K562 (cell line): ENCODE measurements around the gene PEDS1. TPM values are rescaled to one million over a fixed set of nuclear protein-coding genes. Genes with fewer than 3 reads are reported as not detected.

Source experiments
- CCNT2 ChIP-seq: IDR thresholded peaks from 2 replicates; pipeline ENCODE4 v1.6.1; 2011; ENCODE audit warnings: borderline replicate concordance, low read depth, mild to moderate bottlenecking, moderate library complexity, mixed read lengths, low read length; ENCODE audit not compliant: insufficient read length; ENCODE audit errors: extremely low read depth
- EHMT2 ChIP-seq: fragments of 450-650 bp; IDR thresholded peaks from 2 replicates; pipeline ENCODE4 v1.6.1; 2018; ENCODE audit warnings: antibody characterized with exemption
- MTF1 ChIP-seq: fragments of 250-450 bp; sonication (Bioruptor Pico); IDR thresholded peaks from 2 replicates; pipeline ENCODE4 v1.9.0; 2021; ENCODE audit warnings: moderate library complexity, mild to moderate bottlenecking, inconsistent platforms, borderline replicate concordance
- PTBP1 ChIP-seq: fragments of 200-400 bp; formaldehyde crosslinking; IDR thresholded peaks from 2 replicates; pipeline ENCODE4 v1.6.1; 2017; ENCODE audit warnings: low read depth, low read length
- SRSF1 ChIP-seq: fragments of 200-400 bp; formaldehyde crosslinking; IDR thresholded peaks from 2 replicates; pipeline ENCODE4 v1.6.1; 2017; ENCODE audit warnings: mild to moderate bottlenecking, low read depth, low read length, moderate library complexity
- STAG1 ChIP-seq: sonication (generic); formaldehyde crosslinking; IDR thresholded peaks from 2 replicates; pipeline ENCODE4 v1.5.0; 2020; ENCODE audit warnings: missing genetic modification reagents, borderline replicate concordance
- TAF9B ChIP-seq: fragments of 450-650 bp; IDR thresholded peaks from 2 replicates; pipeline ENCODE4 v1.6.1; 2018; ENCODE audit warnings: mild to moderate bottlenecking; ENCODE audit not compliant: partially characterized antibody
- U2AF2 ChIP-seq: fragments of 200-400 bp; formaldehyde crosslinking; optimal IDR thresholded peaks from 2 replicates; pipeline ENCODE3; 2017; ENCODE audit warnings: low read depth, mild to moderate bottlenecking, low read length
- polyA plus RNA-seq, 8 experiments: library from polyadenylated mRNA; depleted of rRNA in 4 of 8; stranded (reverse) in 5 of 8; unstranded in 3 of 8; fragments of >200 nt; fragmentation: Nextera tagmentation in 2 of 8; fragmentation: Illumina TruSeq in 1 of 8; extraction: Ambion mirVana in 2 of 8; extraction: Trizol in 1 of 8; gene quantifications; 2 replicates each; pipeline versions ENCODE4 v1.2.1 to v1.2.3, GENCODE V29; 2011 to 2014; ENCODE audit warnings: inconsistent platforms in 1 of 8, missing spikeins in 1 of 8
- total RNA-seq, 7 experiments: library from RNA; depleted of rRNA in 6 of 7; stranded (reverse); fragments of >200 nt in 6 of 7; fragmentation: Illumina TruSeq in 2 of 7; extraction: Trizol in 2 of 7; gene quantifications; 2 replicates each; pipeline versions ENCODE4 v1.2.1 to v1.2.3, GENCODE V29; 2011 to 2021; ENCODE audit warnings: low replicate concordance in 1 of 7
- TF ChIP-seq, protein P1 (sequence below): fragments of 450-650 bp; IDR thresholded peaks from 2 replicates; pipeline ENCODE4 v1.6.1; 2016; ENCODE audit warnings: mild to moderate bottlenecking, moderate library complexity
- TF ChIP-seq, protein P2 (sequence below): sonication (generic); formaldehyde crosslinking; IDR thresholded peaks from 2 replicates; pipeline ENCODE4 v1.8.0; 2022; ENCODE audit warnings: mild to moderate bottlenecking, low read depth, missing genetic modification reagents
- TF ChIP-seq, protein P3 (sequence below): fragments of 450-650 bp; formaldehyde crosslinking; IDR thresholded peaks from 2 replicates; pipeline ENCODE4 v1.4.0; 2020; ENCODE audit warnings: mild to moderate bottlenecking, mixed read lengths

PEDS1 gene
- total and polyA plus RNA-seq, 9 of the 15 experiments (the other 6 are each of a cell fraction or from before 2014, with no cell fraction given), result 2.9 to 38.5 (median 24.2) TPM

DNA sequence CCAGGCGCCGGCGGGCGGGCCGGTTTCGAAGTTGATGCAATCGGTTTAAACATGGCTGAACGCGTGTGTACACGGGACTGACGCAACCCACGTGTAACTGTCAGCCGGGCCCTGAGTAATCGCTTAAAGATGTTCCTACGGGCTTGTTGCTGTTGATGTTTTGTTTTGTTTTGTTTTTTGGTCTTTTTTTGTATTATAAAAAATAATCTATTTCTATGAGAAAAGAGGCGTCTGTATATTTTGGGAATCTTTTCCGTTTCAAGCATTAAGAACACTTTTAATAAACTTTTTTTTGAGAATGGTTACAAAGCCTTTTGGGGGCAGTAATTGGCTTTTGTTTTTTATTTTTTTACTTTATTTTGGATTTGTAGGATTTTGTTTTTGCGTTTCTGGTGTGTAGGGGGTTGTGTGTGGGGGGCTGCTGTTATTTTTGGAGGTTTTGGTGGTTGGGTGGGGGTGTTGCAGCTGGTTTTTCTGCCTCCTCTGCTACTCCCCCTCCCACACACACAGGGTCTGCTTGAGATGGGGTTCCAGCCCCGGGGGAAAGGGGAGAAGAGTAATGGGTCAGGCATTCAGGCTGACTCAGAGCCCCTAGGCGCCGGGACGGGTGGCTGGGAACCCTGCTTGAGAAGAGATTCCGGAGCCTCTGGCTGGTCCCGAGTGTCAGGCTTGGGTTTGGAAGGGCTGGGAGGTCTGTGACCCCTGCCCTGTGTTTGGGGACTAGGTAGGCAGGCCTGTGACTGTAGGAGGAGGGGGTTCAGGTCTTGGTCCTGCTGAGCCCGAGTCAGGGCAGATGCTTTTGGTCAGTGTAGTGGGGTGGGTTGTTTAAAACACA lies 39.1 kb upstream of the PEDS1 start (continued):
- TF ChIP-seq, protein P1, sequence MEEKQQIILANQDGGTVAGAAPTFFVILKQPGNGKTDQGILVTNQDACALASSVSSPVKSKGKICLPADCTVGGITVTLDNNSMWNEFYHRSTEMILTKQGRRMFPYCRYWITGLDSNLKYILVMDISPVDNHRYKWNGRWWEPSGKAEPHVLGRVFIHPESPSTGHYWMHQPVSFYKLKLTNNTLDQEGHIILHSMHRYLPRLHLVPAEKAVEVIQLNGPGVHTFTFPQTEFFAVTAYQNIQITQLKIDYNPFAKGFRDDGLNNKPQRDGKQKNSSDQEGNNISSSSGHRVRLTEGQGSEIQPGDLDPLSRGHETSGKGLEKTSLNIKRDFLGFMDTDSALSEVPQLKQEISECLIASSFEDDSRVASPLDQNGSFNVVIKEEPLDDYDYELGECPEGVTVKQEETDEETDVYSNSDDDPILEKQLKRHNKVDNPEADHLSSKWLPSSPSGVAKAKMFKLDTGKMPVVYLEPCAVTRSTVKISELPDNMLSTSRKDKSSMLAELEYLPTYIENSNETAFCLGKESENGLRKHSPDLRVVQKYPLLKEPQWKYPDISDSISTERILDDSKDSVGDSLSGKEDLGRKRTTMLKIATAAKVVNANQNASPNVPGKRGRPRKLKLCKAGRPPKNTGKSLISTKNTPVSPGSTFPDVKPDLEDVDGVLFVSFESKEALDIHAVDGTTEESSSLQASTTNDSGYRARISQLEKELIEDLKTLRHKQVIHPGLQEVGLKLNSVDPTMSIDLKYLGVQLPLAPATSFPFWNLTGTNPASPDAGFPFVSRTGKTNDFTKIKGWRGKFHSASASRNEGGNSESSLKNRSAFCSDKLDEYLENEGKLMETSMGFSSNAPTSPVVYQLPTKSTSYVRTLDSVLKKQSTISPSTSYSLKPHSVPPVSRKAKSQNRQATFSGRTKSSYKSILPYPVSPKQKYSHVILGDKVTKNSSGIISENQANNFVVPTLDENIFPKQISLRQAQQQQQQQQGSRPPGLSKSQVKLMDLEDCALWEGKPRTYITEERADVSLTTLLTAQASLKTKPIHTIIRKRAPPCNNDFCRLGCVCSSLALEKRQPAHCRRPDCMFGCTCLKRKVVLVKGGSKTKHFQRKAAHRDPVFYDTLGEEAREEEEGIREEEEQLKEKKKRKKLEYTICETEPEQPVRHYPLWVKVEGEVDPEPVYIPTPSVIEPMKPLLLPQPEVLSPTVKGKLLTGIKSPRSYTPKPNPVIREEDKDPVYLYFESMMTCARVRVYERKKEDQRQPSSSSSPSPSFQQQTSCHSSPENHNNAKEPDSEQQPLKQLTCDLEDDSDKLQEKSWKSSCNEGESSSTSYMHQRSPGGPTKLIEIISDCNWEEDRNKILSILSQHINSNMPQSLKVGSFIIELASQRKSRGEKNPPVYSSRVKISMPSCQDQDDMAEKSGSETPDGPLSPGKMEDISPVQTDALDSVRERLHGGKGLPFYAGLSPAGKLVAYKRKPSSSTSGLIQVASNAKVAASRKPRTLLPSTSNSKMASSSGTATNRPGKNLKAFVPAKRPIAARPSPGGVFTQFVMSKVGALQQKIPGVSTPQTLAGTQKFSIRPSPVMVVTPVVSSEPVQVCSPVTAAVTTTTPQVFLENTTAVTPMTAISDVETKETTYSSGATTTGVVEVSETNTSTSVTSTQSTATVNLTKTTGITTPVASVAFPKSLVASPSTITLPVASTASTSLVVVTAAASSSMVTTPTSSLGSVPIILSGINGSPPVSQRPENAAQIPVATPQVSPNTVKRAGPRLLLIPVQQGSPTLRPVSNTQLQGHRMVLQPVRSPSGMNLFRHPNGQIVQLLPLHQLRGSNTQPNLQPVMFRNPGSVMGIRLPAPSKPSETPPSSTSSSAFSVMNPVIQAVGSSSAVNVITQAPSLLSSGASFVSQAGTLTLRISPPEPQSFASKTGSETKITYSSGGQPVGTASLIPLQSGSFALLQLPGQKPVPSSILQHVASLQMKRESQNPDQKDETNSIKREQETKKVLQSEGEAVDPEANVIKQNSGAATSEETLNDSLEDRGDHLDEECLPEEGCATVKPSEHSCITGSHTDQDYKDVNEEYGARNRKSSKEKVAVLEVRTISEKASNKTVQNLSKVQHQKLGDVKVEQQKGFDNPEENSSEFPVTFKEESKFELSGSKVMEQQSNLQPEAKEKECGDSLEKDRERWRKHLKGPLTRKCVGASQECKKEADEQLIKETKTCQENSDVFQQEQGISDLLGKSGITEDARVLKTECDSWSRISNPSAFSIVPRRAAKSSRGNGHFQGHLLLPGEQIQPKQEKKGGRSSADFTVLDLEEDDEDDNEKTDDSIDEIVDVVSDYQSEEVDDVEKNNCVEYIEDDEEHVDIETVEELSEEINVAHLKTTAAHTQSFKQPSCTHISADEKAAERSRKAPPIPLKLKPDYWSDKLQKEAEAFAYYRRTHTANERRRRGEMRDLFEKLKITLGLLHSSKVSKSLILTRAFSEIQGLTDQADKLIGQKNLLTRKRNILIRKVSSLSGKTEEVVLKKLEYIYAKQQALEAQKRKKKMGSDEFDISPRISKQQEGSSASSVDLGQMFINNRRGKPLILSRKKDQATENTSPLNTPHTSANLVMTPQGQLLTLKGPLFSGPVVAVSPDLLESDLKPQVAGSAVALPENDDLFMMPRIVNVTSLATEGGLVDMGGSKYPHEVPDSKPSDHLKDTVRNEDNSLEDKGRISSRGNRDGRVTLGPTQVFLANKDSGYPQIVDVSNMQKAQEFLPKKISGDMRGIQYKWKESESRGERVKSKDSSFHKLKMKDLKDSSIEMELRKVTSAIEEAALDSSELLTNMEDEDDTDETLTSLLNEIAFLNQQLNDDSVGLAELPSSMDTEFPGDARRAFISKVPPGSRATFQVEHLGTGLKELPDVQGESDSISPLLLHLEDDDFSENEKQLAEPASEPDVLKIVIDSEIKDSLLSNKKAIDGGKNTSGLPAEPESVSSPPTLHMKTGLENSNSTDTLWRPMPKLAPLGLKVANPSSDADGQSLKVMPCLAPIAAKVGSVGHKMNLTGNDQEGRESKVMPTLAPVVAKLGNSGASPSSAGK, result no peak; the same call in 1 of the 2 replicates
- TF ChIP-seq STAG1 (CRISPR knock-in tag) (no peak), SRSF1 (no peak), EHMT2 (no peak), MTF1 (no peak), CCNT2 (no peak), PTBP1 (no peak), U2AF2 (no peak), TAF9B (peak; percentile 83)
- TF ChIP-seq, protein P2, sequence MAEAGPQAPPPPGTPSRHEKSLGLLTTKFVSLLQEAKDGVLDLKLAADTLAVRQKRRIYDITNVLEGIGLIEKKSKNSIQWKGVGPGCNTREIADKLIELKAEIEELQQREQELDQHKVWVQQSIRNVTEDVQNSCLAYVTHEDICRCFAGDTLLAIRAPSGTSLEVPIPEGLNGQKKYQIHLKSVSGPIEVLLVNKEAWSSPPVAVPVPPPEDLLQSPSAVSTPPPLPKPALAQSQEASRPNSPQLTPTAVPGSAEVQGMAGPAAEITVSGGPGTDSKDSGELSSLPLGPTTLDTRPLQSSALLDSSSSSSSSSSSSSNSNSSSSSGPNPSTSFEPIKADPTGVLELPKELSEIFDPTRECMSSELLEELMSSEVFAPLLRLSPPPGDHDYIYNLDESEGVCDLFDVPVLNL (CRISPR knock-in tag), result no peak
- TF ChIP-seq, protein P3, sequence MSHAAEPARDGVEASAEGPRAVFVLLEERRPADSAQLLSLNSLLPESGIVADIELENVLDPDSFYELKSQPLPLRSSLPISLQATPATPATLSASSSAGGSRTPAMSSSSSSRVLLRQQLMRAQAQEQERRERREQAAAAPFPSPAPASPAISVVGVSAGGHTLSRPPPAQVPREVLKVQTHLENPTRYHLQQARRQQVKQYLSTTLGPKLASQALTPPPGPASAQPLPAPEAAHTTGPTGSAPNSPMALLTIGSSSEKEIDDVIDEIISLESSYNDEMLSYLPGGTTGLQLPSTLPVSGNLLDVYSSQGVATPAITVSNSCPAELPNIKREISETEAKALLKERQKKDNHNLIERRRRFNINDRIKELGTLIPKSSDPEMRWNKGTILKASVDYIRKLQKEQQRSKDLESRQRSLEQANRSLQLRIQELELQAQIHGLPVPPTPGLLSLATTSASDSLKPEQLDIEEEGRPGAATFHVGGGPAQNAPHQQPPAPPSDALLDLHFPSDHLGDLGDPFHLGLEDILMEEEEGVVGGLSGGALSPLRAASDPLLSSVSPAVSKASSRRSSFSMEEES, result no peak
